HepG2 (cell line): Measurements from ENCODE around the gene RUVBL2. TPM values are rescaled to one million over a fixed set of nuclear protein-coding genes. Genes with fewer than 3 reads are reported as not detected.

Experiments
- ETV5 ChIP-seq: IDR thresholded peaks from 2 replicates; pipeline ENCODE4 v1.6.1; 2018; ENCODE audit warnings: missing biosample characterization, missing genetic modification reagents, inconsistent platforms, borderline replicate concordance
- KDM6A ChIP-seq: IDR thresholded peaks from 2 replicates; pipeline ENCODE4 v1.6.1; 2016; ENCODE audit warnings: low read depth
- MTA3 ChIP-seq: sonication (generic); formaldehyde crosslinking; IDR thresholded peaks from 2 replicates; pipeline ENCODE4 v1.4.0; 2020; ENCODE audit warnings: missing genetic modification reagents
- NR3C1 ChIP-seq: sonication (generic); formaldehyde crosslinking; IDR thresholded peaks from 2 replicates; pipeline ENCODE4 v1.4.0; 2020; ENCODE audit warnings: missing genetic modification reagents
- PBX3 ChIP-seq: sonication (generic); formaldehyde crosslinking; IDR thresholded peaks from 2 replicates; pipeline ENCODE4 v1.8.1; 2023; ENCODE audit warnings: missing genetic modification reagents, inconsistent platforms, borderline replicate concordance
- PRDM4 ChIP-seq: sonication (generic); formaldehyde crosslinking; IDR thresholded peaks from 2 replicates; pipeline ENCODE4 v1.9.0; 2021; ENCODE audit warnings: missing genetic modification reagents, borderline replicate concordance
- TEAD3 ChIP-seq: optimal IDR thresholded peaks from 2 replicates; pipeline ENCODE3; 2016; ENCODE audit warnings: borderline replicate concordance
- TFE3 ChIP-seq: IDR thresholded peaks from 2 replicates; pipeline ENCODE4 v1.6.1; 2016
- XBP1 ChIP-seq: sonication (generic); formaldehyde crosslinking; IDR thresholded peaks from 2 replicates; pipeline ENCODE4 v1.5.0; 2020; ENCODE audit warnings: missing genetic modification reagents
- ZFP90 ChIP-seq: sonication (generic); formaldehyde crosslinking; IDR thresholded peaks from 2 replicates; pipeline ENCODE4 v1.8.0; 2022; ENCODE audit warnings: missing genetic modification reagents, mild to moderate bottlenecking, inconsistent platforms, borderline replicate concordance
- ZKSCAN1 ChIP-seq: fragments of 150-350 bp; IDR thresholded peaks from 2 replicates; pipeline ENCODE4 v1.6.1; 2014; ENCODE audit warnings: low read length
- ZNF12 ChIP-seq: sonication (generic); formaldehyde crosslinking; IDR thresholded peaks from 2 replicates; pipeline ENCODE4 v1.5.0; 2020; ENCODE audit warnings: missing genetic modification reagents
- ZNF598 ChIP-seq: sonication (generic); formaldehyde crosslinking; IDR thresholded peaks from 2 replicates; pipeline ENCODE4 v1.5.1; 2020; ENCODE audit warnings: mild to moderate bottlenecking, missing genetic modification reagents, borderline replicate concordance
- ZNF660 ChIP-seq: sonication (generic); formaldehyde crosslinking; IDR thresholded peaks from 2 replicates; pipeline ENCODE4 v1.5.1; 2020; ENCODE audit warnings: mild to moderate bottlenecking, low read depth, missing genetic modification reagents, borderline replicate concordance
- ZNF678 ChIP-seq: sonication (generic); formaldehyde crosslinking; IDR thresholded peaks from 2 replicates; pipeline ENCODE4 v1.4.0; 2020; ENCODE audit warnings: mild to moderate bottlenecking, missing genetic modification reagents
- polyA plus RNA-seq, 8 experiments: library from polyadenylated mRNA; depleted of rRNA in 3 of 8; stranded (reverse) in 7 of 8; unstranded in 1 of 8; fragments of >200 nt; fragmentation: Illumina TruSeq in 4 of 8; extraction: Trizol in 4 of 8; gene quantifications; 2 replicates each; pipeline versions ENCODE4 v1.2.1 to v1.2.3, GENCODE V29; 2011 to 2016; ENCODE audit warnings: low read depth in 4 of 8, missing spikeins in 1 of 8, mixed read lengths in 1 of 8; ENCODE audit not compliant: insufficient read depth in 1 of 8
- total RNA-seq, 5 experiments: library from RNA; depleted of rRNA; stranded (reverse); fragments of >200 nt; fragmentation: Illumina TruSeq; extraction: Trizol; gene quantifications; 2 replicates each; pipeline ENCODE4 v1.2.3, GENCODE V29; 2016; ENCODE audit warnings: low read depth in 1 of 5
- TF ChIP-seq, protein P1 (sequence below): sonication (generic); formaldehyde crosslinking; conservative IDR thresholded peaks from 2 replicates; pipeline ENCODE4 v1.5.0; 2020; ENCODE audit warnings: missing genetic modification reagents
- TF ChIP-seq, protein P2 (sequence below): sonication (generic); formaldehyde crosslinking; IDR thresholded peaks from 2 replicates; pipeline ENCODE4 v1.5.0; 2020; ENCODE audit warnings: missing genetic modification reagents

The RUVBL2 gene
- total and polyA plus RNA-seq, 2 of the 13 experiments (the other 11 are each of a cell fraction or from before 2014, with no cell fraction given), result 120 to 122 TPM

GRCh38 chr19:48993175-48994034, at the start of gene RUVBL2, which contains the start of gene GYS1 (continued):
- no peak for TF ChIP-seq PBX3 (CRISPR knock-in tag)
- peak; percentile 43; the same call in 1 of the 2 replicates for TF ChIP-seq TFE3 (CRISPR knock-in tag)
- TF ChIP-seq MTA3 (CRISPR knock-in tag), result no peak
- no peak for TF ChIP-seq ZNF660 (CRISPR knock-in tag)
- TF ChIP-seq, protein P1, sequence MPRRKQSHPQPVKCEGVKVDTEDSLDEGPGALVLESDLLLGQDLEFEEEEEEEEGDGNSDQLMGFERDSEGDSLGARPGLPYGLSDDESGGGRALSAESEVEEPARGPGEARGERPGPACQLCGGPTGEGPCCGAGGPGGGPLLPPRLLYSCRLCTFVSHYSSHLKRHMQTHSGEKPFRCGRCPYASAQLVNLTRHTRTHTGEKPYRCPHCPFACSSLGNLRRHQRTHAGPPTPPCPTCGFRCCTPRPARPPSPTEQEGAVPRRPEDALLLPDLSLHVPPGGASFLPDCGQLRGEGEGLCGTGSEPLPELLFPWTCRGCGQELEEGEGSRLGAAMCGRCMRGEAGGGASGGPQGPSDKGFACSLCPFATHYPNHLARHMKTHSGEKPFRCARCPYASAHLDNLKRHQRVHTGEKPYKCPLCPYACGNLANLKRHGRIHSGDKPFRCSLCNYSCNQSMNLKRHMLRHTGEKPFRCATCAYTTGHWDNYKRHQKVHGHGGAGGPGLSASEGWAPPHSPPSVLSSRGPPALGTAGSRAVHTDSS, result no peak
- no peak for TF ChIP-seq TEAD3 (CRISPR knock-in tag)
- peak; percentile 58; the same call in 1 of the 2 replicates for TF ChIP-seq ETV5 (CRISPR knock-in tag)
- TF ChIP-seq ZFP90 (CRISPR knock-in tag), result no peak; the same call in 1 of the 2 replicates
- no peak for TF ChIP-seq NR3C1 (CRISPR knock-in tag)
- TF ChIP-seq XBP1 (CRISPR knock-in tag), result no peak
- TF ChIP-seq KDM6A, result no peak
- TF ChIP-seq ZNF12, result no peak
- TF ChIP-seq, protein P2, sequence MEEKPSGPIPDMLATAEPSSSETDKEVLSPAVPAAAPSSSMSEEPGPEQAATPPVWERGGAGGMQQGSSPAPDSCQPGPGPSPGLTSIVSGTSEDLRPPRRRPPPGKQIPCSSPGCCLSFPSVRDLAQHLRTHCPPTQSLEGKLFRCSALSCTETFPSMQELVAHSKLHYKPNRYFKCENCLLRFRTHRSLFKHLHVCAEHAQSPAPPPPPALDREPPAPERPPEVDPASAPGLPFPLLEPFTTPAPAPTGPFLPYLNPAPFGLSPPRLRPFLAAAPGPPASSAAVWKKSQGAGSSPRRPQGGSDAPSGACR, result peak; percentile 84; the same call in 1 of the 2 replicates
- TF ChIP-seq ZNF678 (CRISPR knock-in tag), result no peak
- TF ChIP-seq ZNF598 (CRISPR knock-in tag), result no peak
- no peak for TF ChIP-seq ZKSCAN1
- no peak; the same call in 1 of the 2 replicates for TF ChIP-seq PRDM4 (CRISPR knock-in tag)
